Measurements from ENCODE around the gene PPP2R3B. TPM values are rescaled to one million over a fixed set of nuclear protein-coding genes. Genes with fewer than 3 reads are reported as not detected.
A peak's percentile ranks its signal among the peaks of the same experiment; 100 is the strongest.
"Not testable (repeated sequence)": the region's sequence is repeated elsewhere in the genome, so short reads cannot be mapped to it uniquely, and the experiment has no call there.

The PPP2R3B gene
- polyA plus RNA-seq, 1 donor (not counting 4 experiments of a cell fraction or from before 2014, with no cell fraction given) = 6.6 TPM

DNA sequence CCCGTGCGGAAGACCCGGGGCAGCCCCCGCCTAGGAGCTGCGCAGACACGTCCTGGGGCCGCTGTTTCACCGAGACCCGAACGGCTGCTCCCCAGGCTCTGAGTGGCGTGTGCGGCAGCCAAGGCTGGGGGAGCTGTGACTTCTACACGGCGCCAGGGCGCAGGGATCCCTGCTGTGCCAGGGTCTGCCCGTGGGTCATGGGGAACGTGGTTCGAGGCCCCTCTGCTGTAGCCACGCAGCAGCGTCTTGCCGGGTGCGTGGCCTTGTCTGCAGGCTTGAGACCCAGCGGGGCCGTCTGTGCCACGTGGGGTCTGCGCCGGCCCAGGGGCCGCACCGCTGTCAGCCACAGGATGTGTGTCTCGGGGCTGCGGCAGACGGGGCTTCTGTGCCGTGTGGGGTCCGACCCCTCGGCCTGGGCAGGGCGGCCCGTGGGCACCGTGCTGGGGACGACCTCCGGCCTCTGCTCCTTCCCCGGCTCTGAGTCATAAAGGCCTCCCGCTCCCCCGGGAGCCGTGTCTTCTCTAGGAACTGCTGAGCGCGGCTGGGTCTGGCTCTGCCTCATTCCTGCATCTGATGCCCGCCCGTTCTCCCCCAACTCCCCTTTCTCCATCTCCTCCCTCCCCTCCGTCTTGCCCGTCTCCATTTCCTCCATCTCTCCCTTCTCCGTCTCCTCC is 55.4 kb downstream of the PPP2R3B start:
- TF ChIP-seq, protein P1, sequence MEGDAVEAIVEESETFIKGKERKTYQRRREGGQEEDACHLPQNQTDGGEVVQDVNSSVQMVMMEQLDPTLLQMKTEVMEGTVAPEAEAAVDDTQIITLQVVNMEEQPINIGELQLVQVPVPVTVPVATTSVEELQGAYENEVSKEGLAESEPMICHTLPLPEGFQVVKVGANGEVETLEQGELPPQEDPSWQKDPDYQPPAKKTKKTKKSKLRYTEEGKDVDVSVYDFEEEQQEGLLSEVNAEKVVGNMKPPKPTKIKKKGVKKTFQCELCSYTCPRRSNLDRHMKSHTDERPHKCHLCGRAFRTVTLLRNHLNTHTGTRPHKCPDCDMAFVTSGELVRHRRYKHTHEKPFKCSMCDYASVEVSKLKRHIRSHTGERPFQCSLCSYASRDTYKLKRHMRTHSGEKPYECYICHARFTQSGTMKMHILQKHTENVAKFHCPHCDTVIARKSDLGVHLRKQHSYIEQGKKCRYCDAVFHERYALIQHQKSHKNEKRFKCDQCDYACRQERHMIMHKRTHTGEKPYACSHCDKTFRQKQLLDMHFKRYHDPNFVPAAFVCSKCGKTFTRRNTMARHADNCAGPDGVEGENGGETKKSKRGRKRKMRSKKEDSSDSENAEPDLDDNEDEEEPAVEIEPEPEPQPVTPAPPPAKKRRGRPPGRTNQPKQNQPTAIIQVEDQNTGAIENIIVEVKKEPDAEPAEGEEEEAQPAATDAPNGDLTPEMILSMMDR (optimal IDR thresholded peaks at IDR 0.05 in 1 of 3, IDR thresholded peaks at IDR 0.05 in 1 of 3, conservative IDR thresholded peaks at IDR 0.05 in 1 of 3; ENCODE audit: extremely low read depth in 1 of 3, insufficient read depth in 2 of 3, low read length in 3 of 3) = no peak
- TF ChIP-seq EZH2 (IDR thresholded peaks at IDR 0.05; ENCODE audit: low read length) = peak; percentile 44
- Histone ChIP-seq H3K27me3 (ENCODE audit: control insufficient read depth, extremely low read depth, insufficient read depth, low read length) (peaks cover 11% of the 10 kb centered on the region), H3K9ac (ENCODE audit: control insufficient read depth, extremely low read depth, insufficient read depth, low read length) (no peak overlapping the region), H3K27ac (ENCODE audit: control insufficient read depth, insufficient read depth, low read length) (no peak overlapping the region), H3K4me2 (ENCODE audit: control insufficient read depth, extremely low read depth, insufficient read depth, low read depth, low read length) (no peak overlapping the region), H4K20me1 (ENCODE audit: control insufficient read depth, extremely low read depth, insufficient read depth, low read length) (no peaks in the 10 kb centered on the region), H3K9me3 (ENCODE audit: control insufficient read depth, low read depth, low read length) (no peaks in the 10 kb centered on the region), H3K9me1 (ENCODE audit: control insufficient read depth, extremely low read depth, insufficient read depth, low read length) (no peaks in the 10 kb centered on the region), H2AFZ (ENCODE audit: control insufficient read depth, low read length) (no peak overlapping the region), H3K79me2 (ENCODE audit: control insufficient read depth, insufficient read depth, low read length) (no peaks in the 10 kb centered on the region), H3K36me3 (ENCODE audit: control insufficient read depth in 2 of 2, extremely low read depth in 1 of 2, insufficient read depth in 2 of 2, low read length in 2 of 2) (peaks cover 0 to 2% of the 10 kb centered on the region in 2 experiments), H3K4me1 (ENCODE audit: control insufficient read depth, extremely low read depth, insufficient read depth, low read length) (no peaks in the 10 kb centered on the region), H3K4me3 (ENCODE audit: control insufficient read depth in 2 of 3, extremely low read depth in 1 of 3, insufficient read depth in 2 of 3, low read depth in 1 of 3, low read length in 3 of 3) (no peak overlapping the region)
- FAIRE-seq (no peak), DNase-seq (ENCODE audit: low read depth, low spot score) (no peak)
- dilution Hi-C loops (cut with MboI; ENCODE audit: extremely low pct_ligation_motif_present, low sequenced_read_pairs) = no loop called here

DNA sequence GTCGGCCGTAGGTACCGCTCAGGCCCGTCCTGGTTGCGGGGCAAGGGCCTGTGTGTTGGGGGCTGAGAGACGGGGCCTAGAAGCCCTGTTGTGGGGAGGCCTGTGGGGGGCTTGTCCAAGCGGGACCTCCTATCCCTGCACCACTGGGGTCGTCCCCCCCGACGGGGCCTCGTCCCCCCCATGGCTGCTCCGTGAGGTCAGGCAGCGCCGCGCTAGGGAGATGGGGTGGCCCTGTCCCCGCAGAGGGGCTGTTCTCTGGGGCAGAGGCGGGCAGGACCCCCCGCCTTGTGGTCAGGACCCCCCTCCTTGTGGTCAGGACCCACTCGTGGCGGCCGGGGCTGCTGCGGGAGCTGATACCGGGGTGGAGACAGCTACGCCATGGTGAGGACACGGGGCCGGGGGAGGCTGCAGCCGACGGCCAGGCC is 56.0 kb downstream of the PPP2R3B start:
- TF ChIP-seq, protein P1 (optimal IDR thresholded peaks at IDR 0.05 in 1 of 3, IDR thresholded peaks at IDR 0.05 in 1 of 3, conservative IDR thresholded peaks at IDR 0.05 in 1 of 3; ENCODE audit: extremely low read depth in 1 of 3, insufficient read depth in 2 of 3, low read length in 3 of 3) = no peak
- TF ChIP-seq EZH2 (IDR thresholded peaks at IDR 0.05; ENCODE audit: low read length) = no peak
- Histone ChIP-seq H3K9me3 (ENCODE audit: control insufficient read depth, low read depth, low read length) (no peaks in the 10 kb centered on the region), H3K4me1 (ENCODE audit: control insufficient read depth, extremely low read depth, insufficient read depth, low read length) (no peaks in the 10 kb centered on the region), H3K79me2 (ENCODE audit: control insufficient read depth, insufficient read depth, low read length) (no peaks in the 10 kb centered on the region), H3K4me2 (ENCODE audit: control insufficient read depth, extremely low read depth, insufficient read depth, low read depth, low read length) (no peak overlapping the region), H3K9ac (ENCODE audit: control insufficient read depth, extremely low read depth, insufficient read depth, low read length) (no peak overlapping the region), H3K9me1 (ENCODE audit: control insufficient read depth, extremely low read depth, insufficient read depth, low read length) (no peaks in the 10 kb centered on the region), H3K27me3 (ENCODE audit: control insufficient read depth, extremely low read depth, insufficient read depth, low read length) (peaks cover 11% of the 10 kb centered on the region), H3K4me3 (ENCODE audit: control insufficient read depth in 2 of 3, extremely low read depth in 1 of 3, insufficient read depth in 2 of 3, low read depth in 1 of 3, low read length in 3 of 3) (no peak overlapping the region), H4K20me1 (ENCODE audit: control insufficient read depth, extremely low read depth, insufficient read depth, low read length) (no peaks in the 10 kb centered on the region), H2AFZ (ENCODE audit: control insufficient read depth, low read length) (no peak overlapping the region), H3K36me3 (ENCODE audit: control insufficient read depth in 2 of 2, extremely low read depth in 1 of 2, insufficient read depth in 2 of 2, low read length in 2 of 2) (peaks cover 0 to 2% of the 10 kb centered on the region in 2 experiments), H3K27ac (ENCODE audit: control insufficient read depth, insufficient read depth, low read length) (no peak overlapping the region)
- DNase-seq (ENCODE audit: low read depth, low spot score) = no peak
- dilution Hi-C loops (cut with MboI; ENCODE audit: extremely low pct_ligation_motif_present, low sequenced_read_pairs) = no loop called here
- no peak for FAIRE-seq

DNA sequence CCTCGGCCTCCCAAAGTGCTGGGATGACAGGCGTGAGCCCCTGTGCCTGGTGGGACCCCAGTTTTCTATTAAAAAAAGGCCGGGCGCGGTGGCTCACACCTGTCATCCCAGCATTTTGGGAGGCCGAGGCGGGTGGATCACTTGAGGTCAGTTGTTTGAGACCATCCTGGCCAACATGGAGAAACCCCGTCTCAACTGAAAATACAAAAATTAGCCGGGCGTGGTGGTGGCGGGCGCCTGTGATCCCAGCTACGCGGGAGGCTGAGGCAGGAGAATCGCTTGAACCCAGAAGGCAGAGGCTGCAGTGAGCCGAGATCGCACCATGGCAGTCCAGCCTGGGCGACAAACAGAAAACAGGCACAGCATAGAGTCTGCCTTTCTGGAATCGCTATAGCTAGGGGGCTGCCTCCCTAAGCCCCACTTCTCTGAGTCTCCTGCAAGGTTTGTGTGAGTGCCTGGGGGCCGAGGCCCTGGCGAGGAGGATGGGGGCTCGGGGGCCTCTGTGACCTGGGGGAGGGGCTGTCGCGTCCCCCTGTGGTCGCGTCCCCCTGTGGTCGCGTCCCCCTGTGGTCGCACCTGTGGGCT is 56.5 kb downstream of the PPP2R3B start:
- H3K36me3 ChIP-seq (ENCODE audit: control insufficient read depth in 2 of 2, extremely low read depth in 1 of 2, insufficient read depth in 2 of 2, low read length in 2 of 2); H4K20me1 ChIP-seq (ENCODE audit: control insufficient read depth, extremely low read depth, insufficient read depth, low read length); dilution Hi-C loops (cut with MboI; ENCODE audit: extremely low pct_ligation_motif_present, low sequenced_read_pairs); H3K9me3 ChIP-seq (ENCODE audit: control insufficient read depth, low read depth, low read length); H3K27ac ChIP-seq (ENCODE audit: control insufficient read depth, insufficient read depth, low read length); H3K9ac ChIP-seq (ENCODE audit: control insufficient read depth, extremely low read depth, insufficient read depth, low read length); H3K9me1 ChIP-seq (ENCODE audit: control insufficient read depth, extremely low read depth, insufficient read depth, low read length); H3K4me3 ChIP-seq (ENCODE audit: control insufficient read depth in 2 of 3, extremely low read depth in 1 of 3, insufficient read depth in 2 of 3, low read depth in 1 of 3, low read length in 3 of 3); H3K4me2 ChIP-seq (ENCODE audit: control insufficient read depth, extremely low read depth, insufficient read depth, low read depth, low read length); H3K4me1 ChIP-seq (ENCODE audit: control insufficient read depth, extremely low read depth, insufficient read depth, low read length); H2AFZ ChIP-seq (ENCODE audit: control insufficient read depth, low read length); FAIRE-seq; DNase-seq (ENCODE audit: low read depth, low spot score); H3K79me2 ChIP-seq (ENCODE audit: control insufficient read depth, insufficient read depth, low read length): not testable (repeated sequence)
- H3K27me3 ChIP-seq (ENCODE audit: control insufficient read depth, extremely low read depth, insufficient read depth, low read length) = peaks cover 11% of the 10 kb centered on the region
